GM12878 (cell line): ENCODE measurements around the gene LSM11. TPM values are rescaled to one million over a fixed set of nuclear protein-coding genes. Genes with fewer than 3 reads are reported as not detected.

ENCODE experiments used
- ATAC-seq: fragments of 200-7000 bp; cut with Tn5 transposase; 3 replicates; pipeline ENCODE4 v1.9.1; 2020; ENCODE audit warnings: mild to moderate bottlenecking, moderate library complexity
- BruUV-seq: library from RNA; stranded (reverse); fragments of 400-500 nt; replicated peaks from 2 replicates; lab custom pipeline; 2021; lab: Mats Ljungman, UMichigan
- CTCF ChIA-PET: fragments of 300-600 bp; sonication (Branson Sonifier 250); formaldehyde crosslinking; extraction: SDS; loops from one replicate; lab custom pipeline; 2021; ENCODE audit warnings: inconsistent platforms; lab: Yijun Ruan, JAX
- POLR2A ChIA-PET: fragments of 350-600 bp; formaldehyde crosslinking; extraction: SDS; loops from one replicate; lab custom pipeline; 2021; ENCODE audit warnings: inconsistent platforms; lab: Charles Lee
- RAD21 ChIA-PET: fragments of 300-600 bp; sonication (Branson Sonifier 250); formaldehyde crosslinking; loops from one replicate; lab custom pipeline; 2023; ENCODE audit warnings: antibody characterized with exemption; ENCODE audit not compliant: unreplicated experiment; lab: Charles Lee
- SMC1A ChIA-PET: fragments of 300-600 bp; sonication (Branson Sonifier 250); formaldehyde crosslinking; loops from one replicate; lab custom pipeline; 2023; ENCODE audit not compliant: unreplicated experiment, uncharacterized antibody; lab: Charles Lee
- DNase-seq: peaks from one replicate; pipeline ENCODE4 v3.0.0-alpha.2; 2011; ENCODE audit warnings: low read depth, low spot score
- FAIRE-seq: peaks from 3 replicates; lab custom pipeline; 2011; peaks lifted over from hg19 to GRCh38; lab: Jason Lieb, UNC
- H2AFZ ChIP-seq: 2 replicates; pipeline ENCODE4 v1.6.0; 2011; ENCODE audit warnings: low read depth, low read length, control low read depth; ENCODE audit not compliant: control insufficient read depth
- H3K27ac ChIP-seq: 2 replicates; pipeline ENCODE4 v1.5.1; 2011; ENCODE audit warnings: control low read depth; ENCODE audit not compliant: control insufficient read depth, insufficient read depth
- H3K27me3 ChIP-seq, 2 experiments: replicated peaks in 1 of 2; 2 replicates each; pipeline versions ENCODE4 v1.6.0 to v1.6.1; 2011; ENCODE audit warnings: low read length in 1 of 2; ENCODE audit not compliant: control insufficient read depth in 2 of 2, insufficient read depth in 2 of 2
- H3K36me3 ChIP-seq, 2 experiments: 2 replicates each; pipeline ENCODE4 v1.5.1; 2011; ENCODE audit warnings: low read length in 1 of 2; ENCODE audit not compliant: control insufficient read depth in 2 of 2, insufficient read depth in 2 of 2
- H3K4me1 ChIP-seq: 2 replicates; pipeline ENCODE4 v1.6.1; 2011; ENCODE audit warnings: mild to moderate bottlenecking, low read length, moderate library complexity, mixed read lengths; ENCODE audit not compliant: control insufficient read depth, insufficient read depth
- H3K4me2 ChIP-seq: 2 replicates; pipeline ENCODE4 v1.6.0; 2011; ENCODE audit warnings: control low read depth; ENCODE audit not compliant: control insufficient read depth, insufficient read depth
- H3K4me3 ChIP-seq: fragments of 200-600 bp; sonication (generic); 2 replicates; pipeline ENCODE4 v1.5.1; 2016
- H3K79me2 ChIP-seq: 2 replicates; pipeline ENCODE4 v1.6.0; 2011; ENCODE audit warnings: low read length; ENCODE audit not compliant: control insufficient read depth, insufficient read depth
- H3K9ac ChIP-seq: 2 replicates; pipeline ENCODE4 v1.8.0; 2011; ENCODE audit warnings: low read length, control low read depth, mixed read lengths; ENCODE audit not compliant: control insufficient read depth, insufficient read depth
- H3K9me3 ChIP-seq: replicated peaks from 3 replicates; pipeline ENCODE4 v1.5.1; 2011; ENCODE audit warnings: mild to moderate bottlenecking, low read length; ENCODE audit not compliant: control insufficient read depth, insufficient read depth
- H4K20me1 ChIP-seq: 2 replicates; pipeline ENCODE4 v1.6.0; 2011; ENCODE audit not compliant: control insufficient read depth, insufficient read depth
- CREB1 ChIP-seq: IDR thresholded peaks from 2 replicates; pipeline ENCODE4 v1.6.1; 2012; ENCODE audit warnings: low read depth, mild to moderate bottlenecking, inconsistent platforms
- LARP7 ChIP-seq: fragments of 450-650 bp; IDR thresholded peaks from 2 replicates; pipeline ENCODE4 v1.6.1; 2017; ENCODE audit warnings: mild to moderate bottlenecking
- ZNF274 ChIP-seq: IDR thresholded peaks from one replicate; pipeline ENCODE4 v1.8.0; 2011; ENCODE audit not compliant: insufficient read length, insufficient read depth
- ZNF622 ChIP-seq: fragments of 450-650 bp; IDR thresholded peaks from 2 replicates; pipeline ENCODE4 v1.6.1; 2017; ENCODE audit warnings: mild to moderate bottlenecking, inconsistent platforms
- WGBS: methylation state at CpG from one replicate; pipeline ENCODE4 v1.1.6; 2016; ENCODE audit warnings: low lambda C conversion rate; ENCODE audit not compliant: insufficient replicate concordance, insufficient coverage; ENCODE audit errors: missing lambda C conversion rate; 5-methylcytosine and 5-hydroxymethylcytosine counted together
- in situ Hi-C: fragments of 300-500 bp; cut with MboI; formaldehyde crosslinking; loops from 9 replicates; pipeline ENCODE4 v1.14.3; 2018; ENCODE audit warnings: mixed read lengths
- intact Hi-C: fragments of 100-400 bp; cut with micrococcal nuclease; formaldehyde crosslinking; loops from one replicate; pipeline ENCODE4 v1.14.2; 2022; ENCODE audit not compliant: unreplicated experiment
- polyA plus RNA-seq, 11 experiments: library from polyadenylated mRNA; depleted of rRNA in 4 of 11; unstranded in 6 of 11; stranded (reverse) in 5 of 11; fragments of >200 nt; fragmentation: Nextera tagmentation in 4 of 11; fragmentation: Illumina TruSeq in 1 of 11; extraction: Ambion mirVana in 4 of 11; extraction: Trizol in 1 of 11; gene quantifications; 1 replicate in 1 of 11; 2 replicates in 10 of 11; pipeline versions ENCODE4 v1.2.1 to v1.2.3, GENCODE V29; 2011 to 2016; ENCODE audit warnings: inconsistent platforms in 2 of 11, missing spikeins in 2 of 11, low read depth in 1 of 11
- total RNA-seq, 4 experiments: library from RNA; depleted of rRNA in 3 of 4; stranded (reverse); fragments of >200 nt in 3 of 4; fragmentation: Illumina TruSeq in 1 of 4; extraction: Trizol in 1 of 4; gene quantifications; 2 replicates each; pipeline versions ENCODE4 v1.2.1 to v1.2.3, GENCODE V29; 2013 to 2021
- TF ChIP-seq, protein P1 (sequence below): fragments of 150-350 bp; IDR thresholded peaks from 2 replicates; pipeline ENCODE4 v1.6.1; 2014; ENCODE audit warnings: mild to moderate bottlenecking, low read depth, low read length
- TF ChIP-seq, protein P2 (sequence below): fragments of 450-650 bp; IDR thresholded peaks from 2 replicates; pipeline ENCODE4 v1.6.1; 2017; ENCODE audit warnings: low read depth, mild to moderate bottlenecking, moderate library complexity

LSM11 gene
- total and polyA plus RNA-seq, 10 of the 15 experiments (the other 5 are each of a cell fraction or from before 2014, with no cell fraction given): 0.71 to 8.5 (median 4.2) TPM

DNA sequence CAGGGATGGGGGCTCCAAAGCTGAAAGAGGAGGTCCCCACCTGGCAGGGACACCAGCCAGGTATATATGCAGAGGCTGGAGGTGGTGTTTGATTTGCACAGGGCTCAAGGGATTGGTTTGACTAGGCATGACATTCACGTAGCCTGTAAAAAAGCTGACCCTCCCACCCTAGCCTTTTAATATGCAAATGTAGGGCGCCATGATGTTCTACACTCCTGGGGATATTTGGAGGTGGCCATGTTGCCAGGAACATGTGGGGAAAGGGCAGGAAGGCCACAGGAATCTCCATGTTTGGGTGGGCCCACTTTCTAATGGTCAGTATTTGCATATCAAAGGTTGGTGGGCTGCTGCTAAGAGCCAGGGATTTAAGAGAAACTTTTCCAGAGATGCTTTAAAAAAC, 24.3 kb upstream of the LSM11 start:
- intact Hi-C loops: loop anchor here (2.0 to 5.0 kb wide), 3 partner anchors 148 to 242 kb away; no protein-coding TSS in a partner anchor
- peaks cover 4% of the 10 kb centered on the region for H3K4me1 ChIP-seq
- no peaks in the 10 kb centered on the region for H3K36me3 ChIP-seq
- WGBS: 64% methylated on average over 2 of the region's 2 CpGs
- FAIRE-seq (no peak), ATAC-seq (no peak)
- ChIA-PET SMC1A (interaction anchor here (0.6 to 7.7 kb wide), 33 partner anchors 8 to 384 kb away, joined by 3 to 77 read pairs (median 5); partner anchors contain the start of genes LSM11, NIPAL4 and THG1L), CTCF (interaction anchor here (0.7 to 8.8 kb wide), 35 partner anchors 9 to 466 kb away, joined by 3 to 90 read pairs (median 6); partner anchors contain the start of genes C5orf52, LSM11 and THG1L), POLR2A (interaction anchor here (1.0 to 1.1 kb wide), 2 partner anchors 9 to 149 kb away, joined by 3 to 7 read pairs; no protein-coding TSS in a partner anchor)
- H3K9ac ChIP-seq: no peak overlapping the region
- no peaks in the 10 kb centered on the region for H3K27me3 ChIP-seq
- in situ Hi-C loops: loop anchor here (5.0 kb wide), 1 partner anchor 287 kb away; no protein-coding TSS in a partner anchor
- BruUV-seq: no TSS peak
- no peak overlapping the region for H3K4me3 ChIP-seq
- H3K27ac ChIP-seq: no peak overlapping the region
- no peaks in the 10 kb centered on the region for H3K79me2 ChIP-seq
- TF ChIP-seq, protein P1, sequence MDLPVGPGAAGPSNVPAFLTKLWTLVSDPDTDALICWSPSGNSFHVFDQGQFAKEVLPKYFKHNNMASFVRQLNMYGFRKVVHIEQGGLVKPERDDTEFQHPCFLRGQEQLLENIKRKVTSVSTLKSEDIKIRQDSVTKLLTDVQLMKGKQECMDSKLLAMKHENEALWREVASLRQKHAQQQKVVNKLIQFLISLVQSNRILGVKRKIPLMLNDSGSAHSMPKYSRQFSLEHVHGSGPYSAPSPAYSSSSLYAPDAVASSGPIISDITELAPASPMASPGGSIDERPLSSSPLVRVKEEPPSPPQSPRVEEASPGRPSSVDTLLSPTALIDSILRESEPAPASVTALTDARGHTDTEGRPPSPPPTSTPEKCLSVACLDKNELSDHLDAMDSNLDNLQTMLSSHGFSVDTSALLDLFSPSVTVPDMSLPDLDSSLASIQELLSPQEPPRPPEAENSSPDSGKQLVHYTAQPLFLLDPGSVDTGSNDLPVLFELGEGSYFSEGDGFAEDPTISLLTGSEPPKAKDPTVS: no peak
- TF ChIP-seq, protein P2, sequence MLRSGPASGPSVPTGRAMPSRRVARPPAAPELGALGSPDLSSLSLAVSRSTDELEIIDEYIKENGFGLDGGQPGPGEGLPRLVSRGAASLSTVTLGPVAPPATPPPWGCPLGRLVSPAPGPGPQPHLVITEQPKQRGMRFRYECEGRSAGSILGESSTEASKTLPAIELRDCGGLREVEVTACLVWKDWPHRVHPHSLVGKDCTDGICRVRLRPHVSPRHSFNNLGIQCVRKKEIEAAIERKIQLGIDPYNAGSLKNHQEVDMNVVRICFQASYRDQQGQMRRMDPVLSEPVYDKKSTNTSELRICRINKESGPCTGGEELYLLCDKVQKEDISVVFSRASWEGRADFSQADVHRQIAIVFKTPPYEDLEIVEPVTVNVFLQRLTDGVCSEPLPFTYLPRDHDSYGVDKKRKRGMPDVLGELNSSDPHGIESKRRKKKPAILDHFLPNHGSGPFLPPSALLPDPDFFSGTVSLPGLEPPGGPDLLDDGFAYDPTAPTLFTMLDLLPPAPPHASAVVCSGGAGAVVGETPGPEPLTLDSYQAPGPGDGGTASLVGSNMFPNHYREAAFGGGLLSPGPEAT: no peak
- no peak for TF ChIP-seq CREB1
- TF ChIP-seq ZNF622: no peak
- TF ChIP-seq ZNF274: no peak
- TF ChIP-seq LARP7: no peak
- TF ChIP-seq, all 136 proteins: peak for 0
- no peaks in the 10 kb centered on the region; the same call in 2 of the 3 replicates for H3K9me3 ChIP-seq
- H2AFZ ChIP-seq: no peak overlapping the region
- no peak for DNase-seq
- RAD21 ChIA-PET: interaction anchor here (0.7 to 5.2 kb wide), 21 partner anchors 9 to 394 kb away, joined by 3 to 72 read pairs (median 4); partner anchors contain the start of genes LSM11, NIPAL4 and THG1L
- no peak overlapping the region for H3K4me2 ChIP-seq
- H4K20me1 ChIP-seq: no peaks in the 10 kb centered on the region
